Stimulated activated CD4-positive, alpha-beta T cell treated with anti-CD3 and anti-CD28 coated beads, TNF-alpha, amount 100 ng/mL, for 24 hours (primary cell): ENCODE data around the gene CSRP3.

Experiments
- DNase-seq, 3 experiments: peaks; one replicate each; pipeline ENCODE4 v3.0.0-alpha.2; 2020; ENCODE audit warnings: low read depth in 3 of 3

The CSRP3 gene

DNA sequence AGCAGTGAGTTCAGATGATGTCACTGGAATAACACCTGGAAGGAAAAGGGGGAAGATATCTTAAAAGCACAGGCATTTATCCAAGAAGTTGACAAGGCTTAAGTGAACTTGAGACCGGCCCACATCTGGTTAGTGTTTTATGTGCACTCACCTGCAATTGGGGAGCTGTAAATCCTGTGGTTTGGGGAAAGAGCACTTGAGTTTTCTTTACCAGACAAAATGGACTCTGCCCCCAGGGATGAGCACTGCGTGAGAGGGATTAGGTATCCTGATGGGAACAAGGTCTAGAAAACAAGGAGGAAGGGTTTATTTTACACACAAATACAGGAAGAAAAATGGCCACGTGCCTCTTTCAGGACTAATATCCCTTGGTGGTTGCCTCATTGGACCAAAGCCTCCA lies 23.8 kb upstream of the CSRP3 start:
- no peak for DNase-seq

DNA sequence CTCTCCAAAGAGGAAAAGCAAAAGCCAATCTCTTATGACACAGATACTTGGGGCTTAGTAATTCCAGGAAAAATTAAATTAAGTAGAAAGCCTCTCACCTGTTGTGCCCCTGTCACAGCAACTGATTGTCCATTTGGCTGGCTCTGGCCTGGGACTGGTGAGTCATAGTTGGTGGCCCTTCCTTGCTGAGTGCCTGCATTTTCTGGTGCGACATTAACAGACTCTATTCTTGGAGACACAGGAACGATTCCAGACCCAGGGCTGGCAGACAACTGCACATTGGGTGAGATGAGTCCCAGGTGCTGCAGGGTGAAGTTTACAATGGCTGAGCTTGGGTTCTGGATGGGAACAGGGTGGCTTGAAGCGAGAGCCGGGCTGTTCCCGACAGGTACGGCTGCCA lies 23.3 kb upstream of the CSRP3 start:
- DNase-seq, result no peak

DNA sequence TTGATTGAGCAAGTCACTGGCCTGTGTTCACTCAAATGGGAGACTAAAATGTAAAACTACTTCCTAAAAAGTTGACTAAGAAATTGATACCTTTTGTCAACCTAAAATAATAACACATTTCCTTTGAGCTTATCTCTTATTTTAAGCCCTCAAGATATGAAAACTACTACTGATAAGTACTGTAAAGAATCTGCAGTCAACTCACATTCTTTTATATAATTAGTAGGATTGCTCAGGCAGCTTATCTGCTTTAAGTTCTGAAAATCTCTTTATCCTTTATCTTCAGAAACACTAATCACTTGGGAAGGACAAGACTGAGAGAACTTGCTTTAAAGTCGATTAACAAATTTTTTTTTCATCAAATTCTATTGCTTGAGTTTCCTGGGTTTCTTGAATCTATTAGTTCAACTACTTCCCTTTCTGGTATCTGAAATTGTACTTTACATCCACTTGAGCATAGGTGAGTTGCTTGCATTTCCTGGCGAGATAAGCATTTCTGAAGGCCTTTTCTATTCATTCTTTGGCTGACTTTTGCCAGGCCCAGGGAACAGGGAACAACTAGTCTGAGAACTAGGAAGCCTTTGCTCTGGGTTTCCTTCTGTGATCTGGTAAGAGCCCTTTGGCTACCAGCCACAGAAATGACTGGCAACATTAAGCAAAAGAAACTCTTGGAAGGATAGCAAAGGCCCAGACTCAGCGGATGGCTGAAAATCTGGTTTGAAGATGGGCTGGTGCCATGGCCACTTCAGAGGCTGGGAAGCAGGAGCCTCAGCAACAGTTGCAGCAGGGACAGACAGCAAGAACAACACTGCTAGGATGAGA lies 19.3 kb upstream of the CSRP3 start:
- DNase-seq, result no peak

DNA sequence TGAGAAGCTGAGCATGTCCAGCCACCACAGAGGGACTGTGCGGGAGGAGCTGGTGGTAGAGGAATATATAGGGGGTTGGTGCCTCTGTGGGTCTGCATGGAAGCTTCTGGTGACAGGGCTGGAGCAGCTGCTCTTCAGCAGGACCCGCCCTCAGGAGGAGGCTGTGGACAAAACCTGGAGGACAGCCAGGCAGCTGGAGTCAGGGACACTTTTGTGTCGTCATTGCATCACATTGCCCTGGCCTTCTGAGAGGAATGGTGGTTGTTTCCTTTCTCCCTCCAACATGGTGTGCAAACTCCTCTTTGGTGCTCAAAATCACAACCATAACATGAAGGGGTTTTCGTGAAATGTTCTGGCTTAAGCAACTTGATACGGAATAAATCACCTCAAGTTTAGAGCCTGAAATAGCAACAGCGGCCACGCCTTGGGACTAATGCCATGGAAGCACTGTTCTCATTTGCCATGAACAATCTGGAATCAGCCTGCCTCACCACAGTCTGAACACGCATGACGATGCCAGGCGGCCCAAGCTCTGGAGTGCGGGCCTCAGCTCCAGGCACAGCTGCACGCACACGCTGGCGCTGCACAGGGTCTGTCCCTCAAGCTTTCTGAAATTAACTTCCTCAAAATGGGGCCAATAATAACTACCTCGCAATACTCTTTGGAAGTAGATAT lies 17.1 kb upstream of the CSRP3 start:
- no peak for DNase-seq

DNA sequence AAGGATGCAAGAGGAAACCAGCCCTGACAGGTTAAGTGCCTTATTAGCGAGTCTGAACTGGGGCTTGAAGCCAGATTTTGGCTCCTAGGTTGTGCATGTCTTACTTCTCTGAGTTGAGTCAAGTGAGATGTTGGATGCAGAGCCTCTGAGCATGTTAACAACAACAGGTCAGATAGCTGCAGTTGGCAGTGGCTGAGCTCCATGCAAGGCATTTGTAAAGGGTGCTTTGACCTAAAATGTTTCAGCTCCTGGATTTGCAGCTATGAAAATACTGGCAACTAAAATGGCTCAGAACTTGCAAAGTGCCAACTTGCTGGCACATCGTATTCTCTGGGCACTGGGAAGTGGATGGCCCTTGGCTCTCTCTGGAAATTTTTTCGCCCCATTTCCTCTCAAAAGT lies 16.4 kb upstream of the CSRP3 start:
- DNase-seq, result no peak

DNA sequence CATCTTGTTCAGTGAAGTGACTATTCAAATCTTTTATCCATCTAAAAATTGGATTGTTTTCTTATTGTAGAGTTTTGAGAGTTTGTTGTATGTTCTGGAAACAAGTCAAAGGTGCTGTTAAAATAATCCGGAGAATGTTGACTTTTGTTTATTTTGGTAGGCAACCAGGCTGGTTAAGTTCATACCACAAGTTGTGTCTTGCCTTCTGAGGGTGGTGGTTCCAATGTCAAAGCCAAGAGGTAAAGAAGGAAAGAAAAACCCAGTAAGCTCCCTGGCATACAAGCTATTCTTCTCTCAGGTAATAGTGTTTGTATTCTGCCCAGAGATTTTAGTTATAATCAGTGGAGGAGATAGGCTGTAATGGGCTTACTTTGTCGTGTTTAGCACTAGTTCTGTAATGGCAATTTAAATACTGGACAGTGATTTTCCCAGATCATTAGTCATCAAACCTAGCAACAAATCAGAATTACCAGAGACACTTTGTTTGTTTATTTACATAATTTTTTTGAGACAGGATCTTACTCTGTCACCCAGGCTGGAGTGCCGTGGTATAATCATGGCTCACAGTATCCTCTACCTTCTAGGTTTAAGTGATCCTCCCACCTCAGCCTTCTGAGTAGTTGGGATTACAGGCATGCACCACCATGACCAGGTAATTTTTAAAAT lies 15.1 kb upstream of the CSRP3 start:
- DNase-seq, result no peak

DNA sequence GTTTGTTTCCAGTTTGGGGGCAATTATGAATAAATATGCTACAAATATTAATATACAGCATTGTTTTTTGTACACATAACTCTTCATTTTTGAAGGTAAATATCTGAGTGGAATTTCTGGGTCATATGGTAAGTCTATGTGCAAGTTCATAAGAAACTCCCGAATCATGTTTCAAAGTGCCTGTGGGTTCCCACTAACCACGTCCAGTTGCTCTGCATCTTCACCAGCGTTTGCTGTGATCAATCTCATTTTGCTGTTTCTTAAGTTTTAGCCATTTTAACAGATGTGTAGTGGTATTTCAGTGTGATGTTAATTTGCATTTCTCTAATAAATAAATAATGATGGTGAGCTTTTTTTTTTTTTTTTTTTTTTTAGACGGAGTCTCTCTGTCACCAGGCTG lies 14.2 kb upstream of the CSRP3 start:
- DNase-seq, result no peak

DNA sequence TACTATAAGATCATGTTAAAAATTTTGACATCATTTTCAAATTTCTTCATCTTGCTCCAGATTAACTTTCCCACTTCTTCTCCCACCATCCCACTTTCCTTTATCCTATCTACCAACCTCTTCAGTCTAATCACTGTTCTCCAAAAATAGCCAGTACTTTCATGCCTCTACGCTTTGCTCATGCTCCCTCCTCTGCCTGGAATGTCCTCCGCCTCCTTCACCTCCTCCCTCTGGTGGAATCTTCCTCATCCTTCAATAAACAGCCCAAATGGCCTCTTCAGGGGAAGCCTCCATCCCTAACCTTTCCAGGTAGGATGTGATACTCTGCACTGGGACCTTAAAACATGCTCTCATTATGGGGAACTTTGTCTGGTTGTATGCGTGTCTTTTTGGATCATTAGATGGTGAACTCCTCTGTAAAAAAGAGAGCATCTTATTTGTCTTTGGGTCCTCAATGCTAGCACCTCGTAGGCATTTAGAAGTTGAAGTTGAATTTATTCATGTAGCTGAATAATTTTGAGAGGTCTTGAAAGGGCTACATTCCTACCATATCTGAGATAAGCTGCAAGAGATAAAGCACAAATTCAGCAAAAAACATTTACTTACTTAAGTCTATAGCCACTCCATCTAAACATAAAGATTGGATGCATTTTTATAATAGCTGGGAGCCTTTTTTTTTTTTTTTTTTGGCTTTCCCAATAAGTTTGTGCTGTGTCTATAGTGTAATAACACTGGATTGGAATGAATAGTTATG lies 8.0 kb upstream of the CSRP3 start:
- no peak for DNase-seq

DNA sequence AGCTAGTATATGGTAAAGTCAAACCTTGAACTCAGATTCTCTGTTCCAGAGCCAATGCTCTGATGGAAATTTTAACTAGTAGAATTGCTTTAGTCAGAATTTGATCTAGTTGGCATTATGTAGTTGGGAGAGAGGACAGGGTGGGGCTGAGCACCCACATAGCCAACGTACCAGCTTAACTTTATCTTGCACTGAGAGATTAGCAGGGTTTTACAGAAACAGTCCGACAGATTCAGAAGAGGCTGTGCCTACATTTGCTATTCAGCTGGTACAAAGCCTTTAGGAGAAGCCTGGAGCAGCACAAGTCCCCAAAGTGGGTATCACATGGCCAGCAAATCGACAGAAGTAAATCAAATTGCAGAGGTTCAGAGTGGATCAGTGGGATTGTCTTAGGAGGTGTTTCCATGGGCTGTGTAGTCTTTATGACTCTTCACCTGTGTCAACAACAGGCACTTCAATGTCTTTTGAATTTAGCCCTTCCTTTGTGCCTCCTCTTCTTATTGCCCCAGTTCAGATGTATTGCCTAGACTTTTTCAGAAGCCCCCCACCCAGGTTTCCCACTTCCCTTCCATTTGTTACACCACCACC lies 7.3 kb upstream of the CSRP3 start:
- DNase-seq, result no peak

DNA sequence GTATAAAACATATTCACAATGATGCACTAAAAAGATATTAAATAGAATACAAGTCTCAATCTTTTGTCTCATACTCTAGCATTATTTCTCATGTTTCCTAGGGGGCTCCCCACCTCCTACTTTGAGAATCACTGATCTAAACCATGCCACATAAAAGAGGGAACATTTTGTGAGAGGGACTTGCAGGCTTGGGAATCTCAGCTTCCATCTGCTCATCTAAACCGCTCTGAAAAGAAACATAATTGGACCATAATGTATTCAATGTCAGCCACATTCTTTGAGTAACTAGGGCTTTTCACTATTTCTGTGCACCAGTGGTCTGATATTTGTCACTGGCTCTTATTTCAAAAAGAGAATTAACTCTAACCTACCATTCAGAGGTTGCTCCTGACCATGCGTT lies 6.4 kb upstream of the CSRP3 start:
- DNase-seq, result no peak

DNA sequence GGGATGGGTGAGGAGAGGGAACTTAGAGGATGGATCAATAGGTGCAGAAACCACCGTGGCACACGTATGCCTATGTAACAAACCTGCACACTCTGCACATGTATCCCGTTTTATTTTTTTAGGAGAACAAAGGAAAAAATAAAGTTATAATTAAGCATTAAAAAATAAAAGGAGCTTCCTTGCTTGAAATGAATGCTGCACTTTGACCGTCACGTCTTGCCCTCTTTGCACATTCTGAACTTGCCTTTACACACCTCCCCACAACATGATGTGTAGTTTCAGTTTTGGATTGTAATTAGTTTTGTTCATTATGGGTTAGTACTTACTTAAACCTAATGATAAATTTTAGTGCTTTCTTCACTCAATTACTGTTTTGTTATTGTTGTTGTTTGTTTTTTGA lies 3.1 kb upstream of the CSRP3 start:
- no peak for DNase-seq

DNA sequence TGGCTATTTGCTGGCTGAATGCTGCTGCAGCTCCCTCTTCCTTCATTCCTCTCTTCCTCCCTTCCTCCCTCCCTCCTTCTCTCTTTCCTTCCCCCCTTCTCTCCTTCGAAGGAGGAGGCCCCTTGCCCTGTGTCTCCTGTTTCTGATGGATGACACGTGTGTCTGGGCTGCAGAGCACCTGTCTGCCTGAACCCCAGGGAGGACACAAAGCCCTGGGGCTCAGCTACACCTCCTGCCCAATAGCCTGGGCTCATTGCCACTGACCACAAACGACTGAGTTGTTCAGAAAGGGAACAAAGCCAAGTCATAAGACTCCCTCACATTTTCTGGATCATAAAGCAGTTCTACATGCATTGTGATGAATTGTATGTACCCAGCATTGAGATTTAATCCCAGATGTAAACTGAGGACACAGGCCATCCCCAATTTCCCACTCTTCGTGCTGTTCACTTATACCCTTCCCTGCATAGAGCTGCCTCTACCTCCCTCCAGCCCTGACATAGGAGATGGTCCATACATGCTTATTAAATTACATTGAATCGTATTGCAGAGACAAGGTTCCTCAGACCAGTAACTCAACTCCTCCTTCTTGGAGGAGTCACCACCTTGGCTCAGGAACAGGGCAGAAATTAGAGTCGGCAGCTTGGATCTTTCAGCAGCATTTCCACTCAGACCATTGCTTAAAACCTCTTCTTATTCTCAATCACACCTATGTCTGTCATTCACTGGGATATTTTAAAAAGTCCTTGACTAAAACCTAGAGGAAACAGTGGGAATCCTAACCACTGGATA lies 1.2 kb downstream of the CSRP3 start:
- DNase-seq, result no peak

DNA sequence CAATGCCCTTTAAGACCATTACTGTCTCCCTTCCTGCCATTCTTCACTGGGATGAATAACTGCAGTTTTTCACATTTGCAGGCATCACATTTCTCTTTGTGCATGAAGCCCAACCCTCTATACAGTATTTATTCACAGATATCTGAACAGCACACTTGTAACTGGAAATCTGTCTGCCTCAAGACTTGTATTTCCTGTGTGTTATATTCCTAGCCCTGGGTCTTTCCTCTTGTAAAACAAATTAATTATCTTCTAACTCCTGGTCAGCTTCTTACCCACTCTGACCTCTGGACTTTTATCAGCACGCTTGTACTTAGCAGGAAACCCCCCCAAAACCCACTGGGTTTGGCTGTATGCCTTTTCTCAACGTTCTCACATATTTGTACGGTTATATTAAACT lies 2.0 kb downstream of the CSRP3 start:
- no peak for DNase-seq

DNA sequence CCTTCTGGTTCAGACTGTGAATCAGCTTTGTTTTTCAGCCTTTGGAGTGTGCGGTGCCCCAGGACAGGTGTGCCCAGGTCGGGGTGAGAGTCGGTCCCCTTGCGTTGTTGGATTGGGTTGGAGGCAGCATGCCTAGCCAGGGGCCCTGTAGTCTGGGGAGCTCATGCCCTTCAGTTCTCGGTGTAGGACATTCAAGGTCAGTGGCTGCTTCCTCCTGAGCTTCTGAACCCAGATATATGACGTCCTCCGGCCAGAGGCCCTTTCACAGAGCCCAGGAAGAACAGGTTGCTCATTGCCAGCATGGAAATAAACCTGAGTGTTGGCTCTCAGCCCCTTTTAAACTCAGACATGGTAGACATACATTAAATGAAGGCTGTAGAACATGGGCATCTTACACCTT lies 2.7 kb downstream of the CSRP3 start:
- no peak for DNase-seq

DNA sequence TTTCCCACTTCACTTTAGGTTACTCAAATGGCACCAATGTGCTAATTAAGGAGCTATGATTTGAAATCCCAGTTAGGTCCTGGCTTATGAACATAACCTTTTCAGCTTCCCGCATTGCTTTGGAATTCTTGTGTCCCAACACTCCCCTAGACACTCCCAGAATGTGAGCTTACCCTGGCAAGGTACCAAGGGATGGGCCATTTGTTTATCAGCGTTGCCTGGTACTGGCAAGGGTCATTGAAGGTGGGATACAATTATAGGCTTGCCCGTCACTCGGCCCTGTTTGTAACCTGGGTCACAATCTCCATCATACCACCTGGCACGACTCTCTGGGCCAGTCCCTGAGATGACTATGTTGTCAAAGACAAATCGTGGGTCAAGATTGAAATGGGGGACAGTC lies 5.4 kb downstream of the CSRP3 start:
- no peak for DNase-seq

DNA sequence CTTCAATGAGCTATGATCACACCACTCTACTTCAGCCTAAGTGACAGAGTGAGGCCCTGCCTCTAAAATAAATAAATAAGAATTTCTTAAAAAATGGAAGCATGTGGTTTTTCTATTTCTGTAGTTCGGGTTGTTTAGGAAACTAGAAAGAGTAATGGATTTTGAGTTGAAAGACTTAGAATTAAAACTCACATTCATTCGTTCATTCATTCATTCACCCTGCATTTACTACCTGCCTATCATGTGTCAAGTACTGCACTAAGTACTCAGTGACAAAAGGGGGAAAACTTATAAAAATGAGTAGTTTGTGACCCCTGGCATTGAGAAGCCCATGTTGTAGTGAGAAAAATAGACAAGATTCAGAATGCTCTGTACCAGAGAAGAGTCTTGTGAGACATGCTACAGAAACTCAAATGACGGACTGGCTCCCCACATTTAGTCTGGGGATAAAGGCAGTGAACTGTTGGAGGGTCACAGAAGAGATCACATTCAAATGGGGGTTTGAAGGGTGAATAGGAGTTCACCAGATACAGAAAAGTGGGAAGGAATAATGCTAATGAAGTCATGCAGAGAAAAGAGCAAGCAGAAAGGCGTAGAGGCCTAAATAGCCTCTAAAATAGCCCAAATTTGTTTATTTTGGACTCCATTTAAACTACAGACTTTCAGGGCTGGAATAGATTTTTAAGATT lies 7.0 kb downstream of the CSRP3 start:
- DNase-seq, result no peak

DNA sequence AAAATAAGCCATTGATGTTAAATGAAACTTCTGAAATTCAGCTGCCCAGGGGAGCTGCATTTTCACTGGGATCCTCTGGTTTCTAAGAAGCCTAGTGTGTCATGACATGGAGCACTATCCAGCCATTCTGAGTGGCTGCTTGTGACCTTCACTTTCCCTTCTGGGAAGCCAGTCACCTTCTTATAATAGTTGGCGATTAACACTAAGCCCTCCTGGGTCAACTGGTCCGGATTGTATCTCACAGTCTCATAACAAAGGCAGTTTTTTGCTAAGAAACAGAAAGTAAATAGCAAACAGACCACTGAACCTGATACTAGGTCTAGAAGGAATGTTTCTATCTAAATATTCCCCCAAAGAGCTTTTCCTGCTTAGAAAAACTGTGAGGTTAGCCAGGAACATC lies 7.9 kb downstream of the CSRP3 start:
- no peak for DNase-seq

DNA sequence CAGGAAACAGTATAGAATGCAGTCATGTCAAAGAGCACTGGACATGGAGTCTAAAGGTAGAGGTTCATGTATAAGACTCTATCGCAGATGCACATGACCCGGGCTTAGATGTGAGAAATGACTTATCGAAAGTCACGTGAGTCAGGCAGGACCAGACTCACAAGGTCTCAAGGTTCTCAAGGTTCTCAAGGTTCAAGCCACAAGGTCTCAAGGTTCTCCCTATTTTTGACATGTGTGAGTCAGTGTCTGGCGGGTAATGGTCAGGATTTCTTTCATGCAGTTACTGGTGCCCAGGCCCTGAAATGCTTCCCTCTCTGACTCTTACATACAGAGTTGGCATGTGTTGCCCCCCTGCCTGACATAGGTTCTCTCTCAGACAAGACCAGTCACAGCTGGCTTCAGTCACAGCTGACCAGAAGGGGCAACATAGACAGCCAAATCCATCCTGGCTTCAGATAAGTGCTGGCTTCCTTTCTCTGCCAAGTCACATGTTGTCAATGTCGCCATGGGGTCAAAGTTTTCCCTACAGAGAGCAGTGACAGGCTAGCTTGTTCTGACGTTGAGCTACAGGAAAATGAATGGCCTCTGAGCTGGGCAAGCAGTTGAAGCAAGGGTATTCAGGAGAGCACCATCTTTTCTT lies 10.1 kb downstream of the CSRP3 start:
- no peak for DNase-seq

DNA sequence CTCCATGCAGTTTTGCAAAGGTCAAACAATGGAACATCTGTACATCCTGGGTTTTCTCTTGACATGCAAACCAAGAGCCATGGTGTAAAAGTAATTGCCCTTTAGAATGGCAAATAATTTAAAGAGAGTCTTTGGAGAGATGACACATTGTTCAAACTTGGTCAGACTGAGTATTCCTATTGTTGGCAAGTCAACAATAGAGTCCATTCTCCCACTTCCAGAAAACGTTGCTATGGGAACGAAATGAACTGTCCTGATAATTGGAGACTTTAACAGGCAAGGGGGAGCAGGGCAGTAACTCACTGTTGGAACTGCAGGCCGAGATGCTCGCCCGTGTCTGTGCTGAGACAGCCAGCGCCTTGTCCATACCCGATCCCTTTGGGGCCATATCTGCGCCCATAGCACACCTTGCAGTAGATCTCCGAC lies 13.9 kb downstream of the CSRP3 start:
- no peak for DNase-seq
